ENCODE results near the gene ELOVL2. TPM values are rescaled to one million over a fixed set of nuclear protein-coding genes. Genes with fewer than 3 reads are reported as not detected.

ELOVL2 gene
- total RNA-seq, 1 donor from 2014 or later, result 0.23 TPM

- H3K9me3 ChIP-seq, result no peaks in the 10 kb centered on the region
- no peak overlapping the region for H3K27ac ChIP-seq
- DNase-seq (no peak), ATAC-seq (no peak)
- no peaks in the 10 kb centered on the region for H3K27me3 ChIP-seq
- H3K4me1 ChIP-seq, result no peaks in the 10 kb centered on the region
- H3K36me3 ChIP-seq, result no peaks in the 10 kb centered on the region
- H3K4me3 ChIP-seq, result no peak overlapping the region
- no peak for TF ChIP-seq CTCF (IDR thresholded peaks at IDR 0.05)
- intact Hi-C loops (cut with DNase I), result no loop called here
These were observed 21.1 kb downstream of the ELOVL2 start for GRCh38 chr6:11023032-11023431.

GRCh38 chr6:11021714-11022113 lies 22.4 kb downstream of the ELOVL2 start:
- no peak for TF ChIP-seq CTCF (IDR thresholded peaks at IDR 0.05)
- ATAC-seq (no peak), DNase-seq (no peak)
- Histone ChIP-seq H3K36me3 (no peaks in the 10 kb centered on the region), H3K9me3 (no peaks in the 10 kb centered on the region), H3K27me3 (peaks cover 6% of the 10 kb centered on the region), H3K27ac (no peak overlapping the region), H3K4me1 (no peaks in the 10 kb centered on the region), H3K4me3 (no peak overlapping the region)
- intact Hi-C loops (cut with DNase I), result no loop called here

- TF ChIP-seq CTCF (IDR thresholded peaks at IDR 0.05), result no peak
- peaks cover 6% of the 10 kb centered on the region for H3K27me3 ChIP-seq
- DNase-seq (no peak), ATAC-seq (no peak)
- H3K4me1 ChIP-seq, result no peaks in the 10 kb centered on the region
- H3K27ac ChIP-seq, result no peak overlapping the region
- no peak overlapping the region for H3K4me3 ChIP-seq
- H3K36me3 ChIP-seq, result no peaks in the 10 kb centered on the region
- no peaks in the 10 kb centered on the region for H3K9me3 ChIP-seq
- intact Hi-C loops (cut with DNase I), result no loop called here
These were observed 23.1 kb downstream of the ELOVL2 start for GRCh38 chr6:11021003-11021402.

- no peak overlapping the region for H3K4me3 ChIP-seq
- intact Hi-C loops (cut with DNase I), result no loop called here
- H3K27me3 ChIP-seq, result peaks cover 14% of the 10 kb centered on the region
- TF ChIP-seq CTCF (IDR thresholded peaks at IDR 0.05), result no peak
- H3K4me1 ChIP-seq, result no peaks in the 10 kb centered on the region
- ATAC-seq, result no peak
- H3K27ac ChIP-seq, result no peak overlapping the region
- no peak for DNase-seq
- H3K36me3 ChIP-seq, result no peaks in the 10 kb centered on the region
- H3K9me3 ChIP-seq, result no peaks in the 10 kb centered on the region
These were observed 25.9 kb downstream of the ELOVL2 start for GRCh38 chr6:11018225-11018624.

GRCh38 chr6:11017090-11017489 lies 27.0 kb downstream of the ELOVL2 start:
- Histone ChIP-seq H3K36me3 (no peaks in the 10 kb centered on the region), H3K27ac (no peak overlapping the region), H3K4me1 (no peaks in the 10 kb centered on the region), H3K9me3 (no peaks in the 10 kb centered on the region), H3K4me3 (no peak overlapping the region), H3K27me3 (peaks cover 20% of the 10 kb centered on the region)
- TF ChIP-seq CTCF (IDR thresholded peaks at IDR 0.05), result no peak
- ATAC-seq (no peak), DNase-seq (no peak)
- intact Hi-C loops (cut with DNase I), result no loop called here

- Histone ChIP-seq H3K27ac (no peak overlapping the region), H3K36me3 (no peaks in the 10 kb centered on the region), H3K4me1 (no peaks in the 10 kb centered on the region), H3K4me3 (no peak overlapping the region), H3K27me3 (peaks cover 20% of the 10 kb centered on the region), H3K9me3 (no peaks in the 10 kb centered on the region)
- TF ChIP-seq CTCF (IDR thresholded peaks at IDR 0.05), result no peak
- ATAC-seq, result no peak
- no peak for DNase-seq
- intact Hi-C loops (cut with DNase I), result no loop called here
These were observed 27.7 kb downstream of the ELOVL2 start for GRCh38 chr6:11016452-11016851.

Measured in upper lobe of right lung (tissue), 1 donor.